Measurements from ENCODE around the gene TSPAN4. TPM values are rescaled to one million over a fixed set of nuclear protein-coding genes. Genes with fewer than 3 reads are reported as not detected.
A peak's percentile ranks its signal among the peaks of the same experiment; 100 is the strongest.

TSPAN4 gene
- total RNA-seq, result 100 to 1,000 TPM in 1 of 5 donors, 10 to 100 TPM in 4; 20.5 to 116 (median 29.7) TPM
- polyA plus RNA-seq, result 10 to 100 TPM; 10.5 to 29.8 (median 26.4) TPM
- long read RNA-seq, donor 1, partial matches to known transcripts, result 0 of 1 reads
- long read RNA-seq, donor 1, other reads (novel, unspliced or antisense), result 0 of 1 reads
- long read RNA-seq, donor 2, partial matches to known transcripts, result 0 of 5 reads
- long read RNA-seq, donor 2, other reads (novel, unspliced or antisense), result 0 of 5 reads
- long read RNA-seq, donor 3, partial matches to known transcripts, result 0 of 6 reads
- long read RNA-seq, donor 3, other reads (novel, unspliced or antisense), result 0 of 6 reads
- long read RNA-seq, donor 4, result 0 reads
- long read RNA-seq, donor 5, transcript TSPAN4-203 (9 exons, 1,423 nt), result major isoform, 7 of 16 reads
- long read RNA-seq, donor 5, partial matches to known transcripts, result 5 of 16 reads
- long read RNA-seq, donor 5, other reads (novel, unspliced or antisense), result 0 of 16 reads
- long read RNA-seq, donor 6, transcript TSPAN4-203 (9 exons, 1,423 nt), result major isoform, 9 of 18 reads
- long read RNA-seq, donor 6, partial matches to known transcripts, result 5 of 18 reads
- long read RNA-seq, donor 6, other reads (novel, unspliced or antisense), result 0 of 18 reads
- long read RNA-seq, donor 7, partial matches to known transcripts, result 13 of 20 reads
- long read RNA-seq, donor 7, other reads (novel, unspliced or antisense), result 0 of 20 reads
- long read RNA-seq, donor 8, partial matches to known transcripts, result 0 of 5 reads
- long read RNA-seq, donor 8, other reads (novel, unspliced or antisense), result 0 of 5 reads
- long read RNA-seq, donor 9, partial matches to known transcripts, result 0 of 2 reads
- long read RNA-seq, donor 9, other reads (novel, unspliced or antisense), result 0 of 2 reads
- long read RNA-seq, donor 10, partial matches to known transcripts, result 0 of 2 reads
- long read RNA-seq, donor 10, other reads (novel, unspliced or antisense), result 0 of 2 reads

DNA sequence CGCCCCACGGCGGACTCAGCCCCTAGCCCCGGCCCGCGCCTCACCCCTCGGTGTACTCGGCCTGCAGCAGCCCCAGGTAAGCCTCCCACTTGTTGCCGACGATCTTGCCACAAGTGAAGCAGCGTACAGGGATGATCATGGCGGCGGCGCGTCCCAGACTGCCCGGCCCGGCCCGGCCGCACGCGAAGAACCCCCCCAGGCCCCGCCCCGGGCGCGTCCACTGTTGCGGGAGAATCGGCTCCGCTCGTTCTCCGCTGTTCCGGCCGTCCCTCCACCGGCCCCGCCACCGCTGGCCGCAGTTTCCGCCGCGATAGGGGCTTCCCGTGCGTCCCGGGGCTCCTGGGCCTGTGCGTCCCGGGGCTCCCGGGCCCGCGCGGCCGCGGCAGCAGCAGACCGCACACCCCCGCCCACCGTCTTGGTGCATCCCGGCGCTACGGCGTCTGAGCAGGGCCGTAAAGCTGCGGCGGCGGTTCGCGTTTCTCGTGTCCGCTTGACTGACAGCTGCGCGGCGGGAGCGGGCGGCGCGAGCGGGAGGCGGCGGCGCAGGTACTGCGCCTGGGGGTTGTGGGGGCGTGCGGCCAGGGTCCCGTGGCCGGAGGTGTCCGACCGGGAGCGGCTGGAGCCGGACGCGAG, at the start of gene TSPAN4, which contains the start of gene POLR2L:
Gene TSPAN4 (plus strand): TSS at position 483 of the 633 bp plus-strand sequence. CDS start 7,453 bp downstream, outside the sequence.
Gene POLR2L (minus strand): TSS at position 160 of the 633 bp plus-strand sequence. CDS start 21 bp downstream, at position 139.
- H3K4me1 ChIP-seq, result peaks cover 51 to 92% (median 88%) of the 10 kb centered on the region in 4 donors
- intact Hi-C loops (cut with DNase I; ENCODE audit: low total_unique reads), result no loop called here
- DNase-seq, result peak; percentile 91 to 95
- 0 to 1% (median 1%) methylated on average over 2 to 87 of the region's 87 CpGs for WGBS, 5 donors
- H3K27me3 ChIP-seq, result peaks cover 0 to 4% (median 0%) of the 10 kb centered on the region in 3 donors
- H3K36me3 ChIP-seq, result peaks cover 25 to 42% (median 33%) of the 10 kb centered on the region in 4 donors
- TF ChIP-seq POLR2A (IDR thresholded peaks at IDR 0.05) (peak in 1 of 4 donors; percentile 85), POLR2AphosphoS5 (IDR thresholded peaks at IDR 0.05) (peak; percentile 82 to 92 (median 89)), CTCF (IDR thresholded peaks at IDR 0.05) (no peak), EP300 (IDR thresholded peaks at IDR 0.05) (no peak)
- peak within 1 kb of the TSS; percentile 91 to 97 (median 92) for H3K27ac ChIP-seq
- peak within 1 kb of the TSS; percentile 75 to 99 (median 95) for H3K4me3 ChIP-seq
- no peaks in the 10 kb centered on the region for H3K9me3 ChIP-seq

DNA sequence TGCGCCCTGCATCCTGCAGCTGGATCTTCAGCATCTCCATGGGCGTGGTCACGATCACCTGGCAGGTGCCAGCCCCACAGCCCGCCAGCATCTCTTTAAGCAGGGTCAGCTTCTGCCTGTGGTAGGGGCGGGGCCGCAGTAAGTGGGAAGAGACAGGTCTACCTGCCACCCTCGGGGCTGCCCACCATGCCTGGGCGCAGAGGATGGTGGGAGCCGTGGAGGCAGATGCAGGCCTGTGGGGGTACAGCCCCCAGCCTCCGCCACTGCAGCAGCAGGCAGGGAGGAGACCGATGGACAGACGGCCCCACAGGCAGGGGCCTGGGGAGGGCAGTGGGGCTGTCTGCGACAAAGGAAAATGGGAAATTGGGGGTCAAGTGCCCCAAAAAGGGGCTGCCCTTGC, 49.8 kb upstream of the TSPAN4 start:
- no peak for TF ChIP-seq EP300 (IDR thresholded peaks at IDR 0.05)
- no peak for TF ChIP-seq POLR2AphosphoS5 (IDR thresholded peaks at IDR 0.05)
- TF ChIP-seq POLR2A (IDR thresholded peaks at IDR 0.05), result no peak
- no peak for TF ChIP-seq CTCF (IDR thresholded peaks at IDR 0.05)
- intact Hi-C loops (cut with DNase I; ENCODE audit: low total_unique reads), result no loop called here
- peaks cover 33 to 55% (median 41%) of the 10 kb centered on the region in 4 donors for H3K4me1 ChIP-seq
- 89 to 94% (median 92%) methylated on average over 7 to 13 of the region's 13 CpGs for WGBS, 5 donors
- no peak for DNase-seq
- H3K27me3 ChIP-seq, result peaks cover 5 to 35% (median 23%) of the 10 kb centered on the region in 3 donors
- H3K9me3 ChIP-seq, result no peaks in the 10 kb centered on the region
- H3K36me3 ChIP-seq, result peaks cover 15 to 38% (median 29%) of the 10 kb centered on the region in 4 donors
- no peak overlapping the region for H3K4me3 ChIP-seq
- H3K27ac ChIP-seq, result no peak overlapping the region

- no peak for DNase-seq
- peaks cover 15 to 38% (median 29%) of the 10 kb centered on the region in 4 donors for H3K36me3 ChIP-seq
- no peaks in the 10 kb centered on the region for H3K9me3 ChIP-seq
- no peak overlapping the region for H3K27ac ChIP-seq
- intact Hi-C loops (cut with DNase I; ENCODE audit: low total_unique reads), result no loop called here
- TF ChIP-seq POLR2AphosphoS5 (IDR thresholded peaks at IDR 0.05) (no peak), CTCF (IDR thresholded peaks at IDR 0.05) (no peak), POLR2A (IDR thresholded peaks at IDR 0.05) (no peak), EP300 (IDR thresholded peaks at IDR 0.05) (no peak)
- whole genome bisulfite sequencing, 5 donors, result 82 to 93% (median 86%) methylated on average over 5 to 7 of the region's 7 CpGs
- peaks cover 5 to 29% (median 16%) of the 10 kb centered on the region in 3 donors for H3K27me3 ChIP-seq
- no peak overlapping the region for H3K4me3 ChIP-seq
- H3K4me1 ChIP-seq, result peaks cover 37 to 60% (median 45%) of the 10 kb centered on the region in 4 donors
Observed at GRCh38 chr11:793556-793955, 49.1 kb upstream of the TSPAN4 start.

Data from stomach (tissue), 19 donors.